H1 (cell line): ENCODE results near the gene FAHD1. TPM values are rescaled to one million over a fixed set of nuclear protein-coding genes. Genes with fewer than 3 reads are reported as not detected.

ENCODE experiments used
- CTCF ChIA-PET: fragments of 300-600 bp; sonication (Branson Sonifier 250); formaldehyde crosslinking; loops from one replicate; lab custom pipeline; 2021; ENCODE audit not compliant: partially characterized antibody; lab: Charles Lee
- POLR2A ChIA-PET: fragments of 300-600 bp; sonication (Branson Sonifier 250); formaldehyde crosslinking; loops from one replicate; lab custom pipeline; 2021; ENCODE audit warnings: inconsistent platforms; ENCODE audit not compliant: partially characterized antibody; lab: Charles Lee
- DNase-seq, 2 experiments: peaks; one replicate each; pipeline versions ENCODE4 v3.0.0 to v3.0.0-alpha.2; 2010 to 2022; ENCODE audit warnings: low spot score in 2 of 2, low read depth in 1 of 2, mixed read lengths in 1 of 2
- FAIRE-seq: peaks from 2 replicates; lab custom pipeline; 2011; peaks lifted over from hg19 to GRCh38; lab: Jason Lieb, UNC
- H2AFZ ChIP-seq: 2 replicates; pipeline ENCODE4 v1.8.1; 2012; ENCODE audit warnings: low read length, inconsistent platforms
- H2AK5ac ChIP-seq: 2 replicates; pipeline ENCODE4 v1.6.1; 2013; ENCODE audit warnings: low read depth, low read length
- H2BK120ac ChIP-seq: replicated peaks from 2 replicates; pipeline ENCODE3; 2013; ENCODE audit warnings: low read depth, low read length, inconsistent platforms
- H2BK12ac ChIP-seq: 2 replicates; pipeline ENCODE4 v1.6.1; 2013; ENCODE audit warnings: low read depth, low read length
- H2BK15ac ChIP-seq: 2 replicates; pipeline ENCODE4 v1.6.1; 2013; ENCODE audit warnings: low read length
- H2BK20ac ChIP-seq: 2 replicates; pipeline ENCODE4 v1.6.1; 2013; ENCODE audit warnings: low read length
- H2BK5ac ChIP-seq: 2 replicates; pipeline ENCODE4 v1.6.1; 2013; ENCODE audit warnings: low read depth, low read length
- H3K14ac ChIP-seq: 2 replicates; pipeline ENCODE4 v1.6.1; 2013; ENCODE audit warnings: inconsistent platforms; ENCODE audit not compliant: insufficient read length
- H3K18ac ChIP-seq: 2 replicates; pipeline ENCODE4 v1.6.1; 2013; ENCODE audit warnings: low read length; ENCODE audit errors: extremely low read depth
- H3K23ac ChIP-seq: 2 replicates; pipeline ENCODE4 v1.6.1; 2013; ENCODE audit warnings: inconsistent platforms; ENCODE audit not compliant: insufficient read length
- H3K23me2 ChIP-seq: 2 replicates; pipeline ENCODE4 v1.6.1; 2013; ENCODE audit warnings: low read depth, low read length
- H3K27ac ChIP-seq: 2 replicates; pipeline ENCODE4 v1.6.1; 2011; ENCODE audit warnings: low read depth, low read length, inconsistent platforms
- H3K27me3 ChIP-seq, 4 experiments: replicated peaks in 1 of 4; 1 replicate in 1 of 4; 2 replicates in 3 of 4; pipeline versions ENCODE4 v1.6.1 to v1.8.1; 2011 to 2013; ENCODE audit warnings: low read length in 3 of 4, mild to moderate bottlenecking in 3 of 4, inconsistent platforms in 2 of 4, mixed read lengths in 2 of 4, moderate library complexity in 1 of 4; ENCODE audit not compliant: control insufficient read depth in 3 of 4, insufficient read depth in 3 of 4; ENCODE audit errors: extremely low read depth in 1 of 4
- H3K36me3 ChIP-seq, 4 experiments: 2 replicates each; pipeline versions ENCODE4 v1.6.1 to v1.8.1; 2011 to 2013; ENCODE audit warnings: mild to moderate bottlenecking in 4 of 4, low read length in 3 of 4, moderate library complexity in 2 of 4, control low read depth in 1 of 4, inconsistent platforms in 1 of 4; ENCODE audit not compliant: insufficient read depth in 4 of 4, control insufficient read depth in 2 of 4
- H3K4ac ChIP-seq: replicated peaks from 2 replicates; pipeline ENCODE3; 2013; ENCODE audit warnings: low read length, low read depth, mixed read lengths, inconsistent platforms; ENCODE audit not compliant: insufficient read length
- H3K4me1 ChIP-seq, 4 experiments: replicated peaks in 1 of 4; 1 replicate in 1 of 4; 2 replicates in 3 of 4; pipeline versions ENCODE4 v1.6.1 to v1.8.1; 2011 to 2013; ENCODE audit warnings: low read length in 3 of 4, inconsistent platforms in 2 of 4, mixed read lengths in 1 of 4; ENCODE audit not compliant: insufficient read depth in 4 of 4, control insufficient read depth in 3 of 4
- H3K4me2 ChIP-seq, 2 experiments: 2 replicates each; pipeline versions ENCODE4 v1.6.1 to v1.8.1; 2011 to 2013; ENCODE audit warnings: low read depth in 2 of 2, low read length in 2 of 2, control low read depth in 1 of 2, inconsistent platforms in 1 of 2, mild to moderate bottlenecking in 1 of 2; ENCODE audit not compliant: insufficient read depth in 1 of 2
- H3K4me3 ChIP-seq, 4 experiments: fragments of 200-600, 300-600 bp in 1 of 4; sonication (generic), shearing (Covaris generic), sonication (Bioruptor Twin) in 1 of 4; 2 replicates each; pipeline versions ENCODE4 v1.5.1 to v1.8.1; 2011 to 2016; ENCODE audit warnings: low read length in 4 of 4, low read depth in 3 of 4, control low read depth in 2 of 4, inconsistent platforms in 2 of 4, mild to moderate bottlenecking in 2 of 4, mixed read lengths in 1 of 4, moderate library complexity in 1 of 4; ENCODE audit not compliant: insufficient read depth in 2 of 4; ENCODE audit errors: extremely low read depth in 1 of 4
- H3K56ac ChIP-seq: replicated peaks from 2 replicates; pipeline ENCODE3; 2013; ENCODE audit warnings: low read depth, mild to moderate bottlenecking, mixed read lengths, low read length, inconsistent platforms; ENCODE audit not compliant: insufficient read length
- H3K79me1 ChIP-seq: 2 replicates; pipeline ENCODE4 v1.6.1; 2013; ENCODE audit warnings: low read depth, low read length, control low read depth
- H3K79me2 ChIP-seq, 2 experiments: 2 replicates each; pipeline versions ENCODE4 v1.6.1 to v1.8.1; 2012 to 2013; ENCODE audit warnings: low read length in 2 of 2, mild to moderate bottlenecking in 2 of 2, inconsistent platforms in 1 of 2; ENCODE audit not compliant: insufficient read depth in 2 of 2, control insufficient read depth in 1 of 2
- H3K9ac ChIP-seq, 4 experiments: replicated peaks in 1 of 4; 1 replicate in 1 of 4; 2 replicates in 3 of 4; pipeline versions ENCODE4 v1.6.1 to v1.8.1; 2011 to 2013; ENCODE audit warnings: low read depth in 3 of 4, low read length in 3 of 4, control low read depth in 2 of 4, mild to moderate bottlenecking in 2 of 4, moderate library complexity in 2 of 4, inconsistent platforms in 1 of 4; ENCODE audit errors: extremely low read depth in 1 of 4
- H3K9me3 ChIP-seq, 2 experiments: 2 replicates each; pipeline versions ENCODE4 v1.6.1 to v1.8.1; 2012 to 2013; ENCODE audit warnings: mild to moderate bottlenecking in 2 of 2, moderate library complexity in 2 of 2, control low read depth in 1 of 2, inconsistent platforms in 1 of 2, low read depth in 1 of 2, low read length in 1 of 2, mixed read lengths in 1 of 2; ENCODE audit not compliant: insufficient read depth in 2 of 2
- H4K20me1 ChIP-seq, 2 experiments: replicated peaks in 1 of 2; 2 replicates each; pipeline versions ENCODE3 to v1.8.1; 2011 to 2013; ENCODE audit warnings: inconsistent platforms in 2 of 2, low read length in 2 of 2, mild to moderate bottlenecking in 1 of 2; ENCODE audit not compliant: insufficient read depth in 2 of 2, control insufficient read depth in 1 of 2
- H4K5ac ChIP-seq: 2 replicates; pipeline ENCODE4 v1.6.1; 2013; ENCODE audit warnings: low read length, low read depth, mixed read lengths, inconsistent platforms; ENCODE audit not compliant: insufficient read length
- H4K8ac ChIP-seq: 2 replicates; pipeline ENCODE4 v1.8.0; 2013; ENCODE audit warnings: mild to moderate bottlenecking, moderate library complexity, low read length, inconsistent platforms; ENCODE audit not compliant: insufficient read depth; ENCODE audit errors: extremely low read depth
- H4K91ac ChIP-seq: replicated peaks from 2 replicates; pipeline ENCODE3; 2013; ENCODE audit warnings: low read length, mixed read lengths, inconsistent platforms; ENCODE audit not compliant: insufficient read length
- CREB1 ChIP-seq: IDR thresholded peaks from 2 replicates; pipeline ENCODE4 v1.6.1; 2012; ENCODE audit warnings: inconsistent platforms
- RFX5 ChIP-seq: IDR thresholded peaks from 2 replicates; pipeline ENCODE4 v1.6.1; 2011; ENCODE audit warnings: low read depth, low read length, improper control_type of control experiment, borderline replicate concordance
- TAF7 ChIP-seq: optimal IDR thresholded peaks from 2 replicates; pipeline ENCODE3; 2011; ENCODE audit warnings: low read depth, mild to moderate bottlenecking, inconsistent platforms, low read length, moderate library complexity, borderline replicate concordance
- WGBS, 2 experiments: shearing (Covaris generic) in 1 of 2; methylation state at CpG; one replicate each; pipeline versions ENCODE4 v1.1.6 to v1.1.7; 2013 to 2015; ENCODE audit warnings: low lambda C conversion rate in 2 of 2, mixed read lengths in 2 of 2, inconsistent platforms in 1 of 2, low coverage in 1 of 2, missing lambda C conversion rate in 1 of 2; ENCODE audit not compliant: insufficient replicate concordance in 2 of 2, insufficient coverage in 1 of 2, insufficient read length in 1 of 2; ENCODE audit errors: extremely low coverage in 1 of 2, missing lambda C conversion rate in 1 of 2; 5-methylcytosine and 5-hydroxymethylcytosine counted together
- polyA plus RNA-seq, 7 experiments: library from polyadenylated mRNA; depleted of rRNA in 3 of 7; stranded (reverse) in 5 of 7; unstranded in 2 of 7; fragments of >200 nt in 5 of 7; fragments of 200-250 nt in 2 of 7; gene quantifications; 1 replicate in 5 of 7; 2 replicates in 1 of 7; 4 replicates in 1 of 7; pipeline versions ENCODE4 v1.2.1 to v1.2.3, GENCODE V29; 2011 to 2013; ENCODE audit warnings: missing spikeins in 2 of 7, mixed read lengths in 2 of 7
- total RNA-seq: library from RNA; stranded (reverse); fragmentation: NEBNext Ultra II Directional; extraction: Animal tissue kit (Norgen Biotek cat#: 25700); gene quantifications from 2 replicates; pipeline ENCODE4 v1.2.1, GENCODE V29; 2021

Gene FAHD1
- total and polyA plus RNA-seq, 2 of the 8 experiments (the other 6 are each of a cell fraction or from before 2014, with no cell fraction given): 20.4 to 31.9 TPM

- FAIRE-seq (no peak), DNase-seq (no peak)
- no peak overlapping the region for H3K9ac ChIP-seq
- no peak overlapping the region for H3K23ac ChIP-seq
- H3K14ac ChIP-seq: no peak overlapping the region
- H2BK12ac ChIP-seq: no peak overlapping the region
- no peak overlapping the region for H3K27ac ChIP-seq
- no peak overlapping the region for H2BK5ac ChIP-seq
- H4K20me1 ChIP-seq: peaks cover under 1 to 3% of the 10 kb centered on the region in 2 experiments
- H3K18ac ChIP-seq: no peak overlapping the region
- H3K4me1 ChIP-seq: no peaks in the 10 kb centered on the region
- H3K27me3 ChIP-seq: no peaks in the 10 kb centered on the region
- H3K56ac ChIP-seq: no peak overlapping the region
- peak overlapping the region; percentile 5; the same call in 1 of the 2 replicates for H4K8ac ChIP-seq
- H4K5ac ChIP-seq: no peak overlapping the region
- ChIA-PET CTCF (interaction anchor here (1.0 to 2.2 kb wide), 8 partner anchors 10 to 68 kb away, joined by 3 to 6 read pairs (median 4); partner anchors contain the start of genes NUBP2 and SPSB3), POLR2A (interaction anchor here (0.6 to 4.2 kb wide), 7 partner anchors 8 to 114 kb away, joined by 3 to 26 read pairs (median 4); partner anchors contain the start of genes EME2, JPT2, MRPS34 and NME3)
- H4K91ac ChIP-seq: no peak overlapping the region
- no peaks in the 10 kb centered on the region for H3K23me2 ChIP-seq
- no peak overlapping the region for H2BK20ac ChIP-seq
- peaks cover under 1% of the 10 kb centered on the region for H3K79me1 ChIP-seq
- no peak overlapping the region for H2BK15ac ChIP-seq
- H2AK5ac ChIP-seq: no peak overlapping the region
- no peaks in the 10 kb centered on the region; a peak in 2 of 4 replicates for H3K79me2 ChIP-seq
- TF ChIP-seq RFX5 (no peak), CREB1 (no peak), TAF7 (no peak)
- no peak overlapping the region for H2AFZ ChIP-seq
- no peak overlapping the region for H3K4me2 ChIP-seq
- WGBS, 2 experiments: 94% methylated on average over 43 of the region's 59 CpGs; no CpG with 5 or more reads in 1 of the 2 experiments
- H3K4ac ChIP-seq: no peak overlapping the region
- H3K4me3 ChIP-seq: no peak overlapping the region
- H3K36me3 ChIP-seq: peaks cover 0 to 37% (median 2%) of the 10 kb centered on the region in 4 experiments; a peak in 4 of 8 replicates
- H2BK120ac ChIP-seq: no peak overlapping the region
- H3K9me3 ChIP-seq: peaks cover 0 to 1% of the 10 kb centered on the region in 2 experiments; a peak in 1 of 4 replicates
Measured at GRCh38 chr16:1791943-1792812, 34.8 kb upstream of the FAHD1 start.
